Liver (tissue), 9 donors: Measurements from ENCODE around the gene ULBP2. TPM values are rescaled to one million over a fixed set of nuclear protein-coding genes. Genes with fewer than 3 reads are reported as not detected.
"Not testable (repeated sequence)": the region's sequence is repeated elsewhere in the genome, so short reads cannot be mapped to it uniquely, and the experiment has no call there.

Experiments
- DNase-seq: peaks from one replicate; pipeline ENCODE4 v3.0.0-alpha.2; 2017; ENCODE audit warnings: low spot score
- H3K27ac ChIP-seq, 2 donors: one replicate each; pipeline ENCODE4 v1.7.0; 2013; ENCODE audit warnings: inconsistent platforms in 2 of 2, low read length in 2 of 2, control low read depth in 1 of 2, low read depth in 1 of 2, mild to moderate bottlenecking in 1 of 2
- H3K27me3 ChIP-seq, 4 donors: one replicate each; pipeline versions ENCODE4 v1.6.1 to v1.7.0; 2013; ENCODE audit warnings: low read length in 3 of 4, inconsistent platforms in 1 of 4, mild to moderate bottlenecking in 1 of 4, moderate library complexity in 1 of 4; ENCODE audit not compliant: control insufficient read depth in 4 of 4, insufficient read depth in 4 of 4
- H3K36me3 ChIP-seq, 4 donors: one replicate each; pipeline versions ENCODE4 v1.6.1 to v1.7.0; 2013; ENCODE audit warnings: low read length in 3 of 4, mild to moderate bottlenecking in 3 of 4, low read depth in 1 of 4, moderate library complexity in 1 of 4; ENCODE audit not compliant: control insufficient read depth in 4 of 4, insufficient read depth in 3 of 4
- H3K4me1 ChIP-seq, 4 donors: one replicate each; pipeline versions ENCODE4 v1.6.1 to v1.7.0; 2013; ENCODE audit warnings: low read length in 3 of 4, mild to moderate bottlenecking in 3 of 4, moderate library complexity in 1 of 4; ENCODE audit not compliant: control insufficient read depth in 4 of 4, insufficient read depth in 4 of 4
- H3K4me3 ChIP-seq, 3 donors: one replicate each; pipeline versions ENCODE4 v1.6.1 to v1.7.0; 2013; ENCODE audit warnings: low read length in 3 of 3, control low read depth in 1 of 3, low read depth in 1 of 3, mild to moderate bottlenecking in 1 of 3
- H3K9ac ChIP-seq, 2 donors: one replicate each; pipeline ENCODE4 v1.7.0; 2013; ENCODE audit warnings: low read length in 2 of 2, mild to moderate bottlenecking in 2 of 2, moderate library complexity in 2 of 2, control low read depth in 1 of 2, low read depth in 1 of 2
- H3K9me3 ChIP-seq, 4 donors: one replicate each; pipeline versions ENCODE4 v1.6.1 to v1.7.0; 2013; ENCODE audit warnings: low read length in 3 of 4; ENCODE audit not compliant: control insufficient read depth in 4 of 4
- FOXA1 ChIP-seq: IDR thresholded peaks from 2 replicates; pipeline ENCODE4 v1.6.1; 2016; ENCODE audit warnings: antibody characterized with exemption
- GABPA ChIP-seq, 2 donors: IDR thresholded peaks in 1 of 2; conservative IDR thresholded peaks in 1 of 2; 2 replicates each; pipeline ENCODE4 v1.6.1; 2016; ENCODE audit warnings: antibody characterized with exemption in 2 of 2, mild to moderate bottlenecking in 1 of 2, moderate library complexity in 1 of 2
- HNF4A ChIP-seq, 2 donors: conservative IDR thresholded peaks; 2 replicates each; pipeline ENCODE4 v1.6.1; 2016; ENCODE audit warnings: antibody characterized with exemption in 2 of 2, mild to moderate bottlenecking in 2 of 2
- HNF4G ChIP-seq: IDR thresholded peaks from 2 replicates; pipeline ENCODE4 v1.6.1; 2016; ENCODE audit warnings: antibody characterized with exemption
- NR2F2 ChIP-seq: IDR thresholded peaks from 2 replicates; pipeline ENCODE4 v1.6.1; 2016; ENCODE audit warnings: antibody characterized with exemption
- RAD21 ChIP-seq, 2 donors: IDR thresholded peaks; 2 replicates each; pipeline ENCODE4 v1.6.1; 2016; ENCODE audit warnings: antibody characterized with exemption in 2 of 2, mild to moderate bottlenecking in 2 of 2
- TAF1 ChIP-seq: conservative IDR thresholded peaks from 2 replicates; pipeline ENCODE4 v1.6.1; 2016; ENCODE audit warnings: antibody characterized with exemption, mild to moderate bottlenecking
- YY1 ChIP-seq: IDR thresholded peaks from 2 replicates; pipeline ENCODE4 v1.6.1; 2016; ENCODE audit warnings: antibody characterized with exemption, mild to moderate bottlenecking
- WGBS: extraction: QIAGEN DNeasy Blood & Tissue Kit; methylation state at CpG from one replicate; pipeline ENCODE4 v1.1.7; 2013; 5-methylcytosine and 5-hydroxymethylcytosine counted together
- polyA plus RNA-seq, 2 donors: library from polyadenylated mRNA; stranded (reverse) in 1 of 2; unstranded in 1 of 2; fragments of 200-250 nt in 1 of 2; fragments of >200 nt in 1 of 2; fragmentation: Nextera tagmentation in 1 of 2; extraction: Ambion mirVana in 1 of 2; gene quantifications; one replicate each; pipeline versions ENCODE4 v1.2.1 to v1.2.3, GENCODE V29; 2013 to 2015
- total RNA-seq, 2 donors: library from RNA; depleted of rRNA; stranded (reverse); fragments of >200 nt; gene quantifications; one replicate each; pipeline ENCODE4 v1.2.3, GENCODE V29; 2014
- TF ChIP-seq, protein P1 (sequence below): IDR thresholded peaks from 2 replicates; pipeline ENCODE4 v1.6.1; 2016; ENCODE audit warnings: antibody characterized with exemption
- TF ChIP-seq, protein P2 (sequence below): IDR thresholded peaks from 2 replicates; pipeline ENCODE4 v1.6.1; 2016; ENCODE audit warnings: antibody characterized with exemption
- TF ChIP-seq, protein P3 (sequence below): IDR thresholded peaks from 2 replicates; pipeline ENCODE4 v1.6.1; 2016; ENCODE audit warnings: antibody characterized with exemption, mild to moderate bottlenecking
- TF ChIP-seq, protein P4 (sequence below): IDR thresholded peaks from 2 replicates; pipeline ENCODE4 v1.6.1; 2016; ENCODE audit warnings: antibody characterized with exemption
- donor health status: healthy.
- donor health status: healthy.
- donor health status: healthy.
- donor health status: healthy.
- donor health status: healthy.

The ULBP2 gene
- total and polyA plus RNA-seq, 4 donors: 0.14 to 0.27 (median 0.20) TPM

DNA sequence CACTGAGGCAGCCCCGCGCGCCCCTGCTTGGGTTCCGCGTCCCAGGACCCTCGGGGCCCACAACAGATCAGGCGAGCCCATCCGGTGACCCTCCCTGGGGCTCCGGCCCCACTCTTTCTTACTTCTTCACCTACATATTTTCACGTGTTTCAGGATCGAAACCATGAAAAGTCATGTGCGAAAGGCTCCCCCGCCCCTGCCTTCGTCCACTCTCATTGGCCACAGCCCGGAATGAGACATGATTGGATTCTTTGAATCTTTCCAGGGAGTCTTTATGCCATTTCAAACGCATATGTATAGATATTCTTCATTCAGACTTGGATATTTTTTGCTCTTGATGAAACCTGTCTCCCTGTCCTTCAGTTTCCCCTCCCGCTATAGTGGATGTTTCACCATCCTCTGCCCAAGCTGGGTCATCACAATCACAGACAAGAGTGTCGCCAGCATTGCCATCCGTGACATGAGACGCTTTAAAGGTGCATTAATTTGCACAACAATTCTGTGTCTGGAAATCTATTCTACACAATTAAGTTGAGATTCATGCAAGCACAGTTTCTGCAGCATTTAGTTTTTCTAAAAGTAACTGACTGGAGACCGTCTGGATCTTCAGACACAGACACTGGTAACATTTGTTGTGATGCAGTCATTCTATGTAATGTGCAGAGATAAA, 13.3 kb downstream of the ULBP2 start:
- not testable (repeated sequence) for H3K4me3 ChIP-seq, H3K9me3 ChIP-seq, H3K36me3 ChIP-seq, H3K9ac ChIP-seq, H3K4me1 ChIP-seq, H3K27ac ChIP-seq, DNase-seq
- peaks cover 0 to 25% (median 5%) of the 10 kb centered on the region in 4 donors for H3K27me3 ChIP-seq
- WGBS: 15% methylated on average over 13 of the region's 21 CpGs

DNA sequence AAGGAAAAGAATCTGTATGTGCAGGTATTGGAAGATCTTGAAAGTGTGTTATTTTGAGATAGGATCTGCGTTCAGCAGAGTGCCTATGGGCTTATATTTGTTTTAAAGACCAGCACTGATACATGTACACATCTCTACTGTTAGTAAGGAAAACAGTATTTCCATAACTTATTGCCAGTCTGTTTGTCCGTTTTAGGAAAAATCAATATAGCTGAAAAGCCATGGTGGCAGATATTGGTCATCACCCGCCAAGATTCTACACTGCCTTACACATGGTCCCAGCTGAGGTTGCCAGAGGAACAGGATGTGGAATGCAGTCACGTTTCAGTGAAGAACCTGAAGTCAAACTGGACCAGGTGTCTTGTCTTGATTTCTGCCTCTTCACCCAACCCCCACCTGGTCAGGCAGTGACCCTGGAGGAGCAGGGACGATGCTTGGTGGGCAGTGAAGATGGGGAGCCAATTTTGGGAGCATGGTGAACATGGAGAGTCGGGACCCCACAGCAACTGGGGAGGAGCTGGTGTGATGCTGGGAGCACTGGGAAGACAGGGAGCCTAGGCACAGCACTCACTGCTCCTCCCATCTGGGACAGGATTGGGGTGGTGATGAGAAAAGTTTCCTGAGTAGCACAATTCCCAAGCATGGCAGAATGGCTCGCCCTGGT, 14.0 kb downstream of the ULBP2 start:
- not testable (repeated sequence) for DNase-seq

DNA sequence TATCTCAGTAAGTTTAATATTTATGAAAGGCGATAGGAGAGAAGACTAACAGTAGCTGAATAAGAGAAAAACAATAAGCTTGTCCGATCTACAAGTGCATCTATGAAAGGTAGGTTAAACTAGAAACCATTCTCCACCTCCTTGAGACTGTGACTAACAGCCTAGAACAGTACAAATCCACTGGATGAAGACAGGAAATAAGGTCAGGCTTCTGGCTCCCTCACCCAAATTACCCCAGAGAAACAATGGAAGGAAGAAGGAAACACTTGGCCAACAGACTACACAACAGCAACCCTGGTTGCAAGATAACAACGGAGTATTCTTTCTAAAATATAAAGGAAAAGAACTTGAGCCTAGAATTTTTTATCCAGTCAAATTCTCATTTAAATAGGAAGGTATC, 16.3 kb downstream of the ULBP2 start:
- not testable (repeated sequence) for H3K27ac ChIP-seq, DNase-seq, H3K9ac ChIP-seq, H3K36me3 ChIP-seq, H3K9me3 ChIP-seq, H3K4me3 ChIP-seq, H3K4me1 ChIP-seq
- peaks cover 0 to 16% (median 1%) of the 10 kb centered on the region in 4 donors for H3K27me3 ChIP-seq
- 49% methylated on average over 3 of the region's 3 CpGs for WGBS
- peak; percentile 45 for TF ChIP-seq NR2F2

More for the DNA sequence above, 14.0 kb downstream of the ULBP2 start:
- H3K4me1 ChIP-seq, H3K9ac ChIP-seq, H3K4me3 ChIP-seq, H3K36me3 ChIP-seq, H3K9me3 ChIP-seq, H3K27ac ChIP-seq: not testable (repeated sequence)
- WGBS: 26% methylated on average over 7 of the region's 7 CpGs
- H3K27me3 ChIP-seq: peaks cover 0 to 25% (median 5%) of the 10 kb centered on the region in 4 donors

DNA sequence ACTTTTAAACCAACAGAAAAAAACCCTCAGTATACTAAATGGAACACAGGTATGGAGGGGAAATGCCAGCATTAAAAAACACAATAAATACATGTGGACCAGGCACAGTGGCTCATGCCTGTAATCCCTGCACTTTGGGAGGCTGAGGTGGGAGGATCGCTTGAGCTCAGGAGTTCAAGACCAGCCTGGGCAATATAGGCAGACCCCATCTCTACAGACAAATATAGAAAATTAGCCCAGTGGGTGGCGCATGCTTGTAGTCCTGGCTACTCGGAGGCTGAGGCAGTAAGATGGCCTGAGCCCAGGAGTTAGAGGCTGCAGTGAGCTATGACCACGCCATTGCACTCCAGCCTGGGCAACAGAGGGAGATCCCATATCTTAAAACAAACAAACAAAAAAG, 18.0 kb downstream of the ULBP2 start:
- H3K9me3 ChIP-seq, H3K27ac ChIP-seq, H3K9ac ChIP-seq, H3K36me3 ChIP-seq, DNase-seq, H3K4me3 ChIP-seq: not testable (repeated sequence)
- 84% methylated on average over 2 of the region's 4 CpGs for WGBS
- Histone ChIP-seq H3K4me1 (peaks cover 5 to 16% (median 9%) of the 10 kb centered on the region in 4 donors), H3K27me3 (peaks cover 0 to 19% (median 3%) of the 10 kb centered on the region in 4 donors)

DNA sequence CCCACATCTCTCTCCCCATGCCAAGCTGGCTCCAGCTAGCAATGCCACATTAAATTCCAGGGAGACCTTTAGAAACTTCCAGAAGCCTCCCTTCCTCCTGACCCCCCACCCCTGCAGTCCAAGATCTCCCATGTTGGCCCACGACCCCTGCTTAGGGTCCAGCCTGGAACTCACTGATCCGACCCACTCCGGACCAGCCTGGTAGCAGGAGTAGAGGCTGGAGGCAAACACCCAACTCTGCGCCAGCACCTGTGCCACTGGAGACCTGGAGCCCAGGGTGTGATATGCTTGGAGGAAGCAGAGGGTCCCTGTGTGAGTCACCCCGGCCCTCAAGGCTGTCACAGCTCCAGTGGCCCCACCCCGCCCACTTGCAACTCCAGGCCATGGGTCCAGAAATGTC, 18.7 kb downstream of the ULBP2 start:
- DNase-seq: no peak
- H3K4me1 ChIP-seq: peaks cover 5 to 18% (median 9%) of the 10 kb centered on the region in 4 donors
- no peak overlapping the region for H3K4me3 ChIP-seq
- H3K27me3 ChIP-seq: peaks cover 0 to 19% (median 4%) of the 10 kb centered on the region in 4 donors
- H3K27ac ChIP-seq: no peak overlapping the region
- 67% methylated on average over 6 of the region's 6 CpGs for WGBS
- no peaks in the 10 kb centered on the region for H3K36me3 ChIP-seq
- H3K9ac ChIP-seq: no peak overlapping the region
- H3K9me3 ChIP-seq: peaks cover 0 to 8% (median 0%) of the 10 kb centered on the region in 4 donors
- no peak for TF ChIP-seq HNF4A (conservative IDR thresholded peaks at IDR 0.05)
- TF ChIP-seq, protein P1, sequence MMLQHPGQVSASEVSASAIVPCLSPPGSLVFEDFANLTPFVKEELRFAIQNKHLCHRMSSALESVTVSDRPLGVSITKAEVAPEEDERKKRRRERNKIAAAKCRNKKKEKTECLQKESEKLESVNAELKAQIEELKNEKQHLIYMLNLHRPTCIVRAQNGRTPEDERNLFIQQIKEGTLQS: no peak
- TF ChIP-seq, protein P2, sequence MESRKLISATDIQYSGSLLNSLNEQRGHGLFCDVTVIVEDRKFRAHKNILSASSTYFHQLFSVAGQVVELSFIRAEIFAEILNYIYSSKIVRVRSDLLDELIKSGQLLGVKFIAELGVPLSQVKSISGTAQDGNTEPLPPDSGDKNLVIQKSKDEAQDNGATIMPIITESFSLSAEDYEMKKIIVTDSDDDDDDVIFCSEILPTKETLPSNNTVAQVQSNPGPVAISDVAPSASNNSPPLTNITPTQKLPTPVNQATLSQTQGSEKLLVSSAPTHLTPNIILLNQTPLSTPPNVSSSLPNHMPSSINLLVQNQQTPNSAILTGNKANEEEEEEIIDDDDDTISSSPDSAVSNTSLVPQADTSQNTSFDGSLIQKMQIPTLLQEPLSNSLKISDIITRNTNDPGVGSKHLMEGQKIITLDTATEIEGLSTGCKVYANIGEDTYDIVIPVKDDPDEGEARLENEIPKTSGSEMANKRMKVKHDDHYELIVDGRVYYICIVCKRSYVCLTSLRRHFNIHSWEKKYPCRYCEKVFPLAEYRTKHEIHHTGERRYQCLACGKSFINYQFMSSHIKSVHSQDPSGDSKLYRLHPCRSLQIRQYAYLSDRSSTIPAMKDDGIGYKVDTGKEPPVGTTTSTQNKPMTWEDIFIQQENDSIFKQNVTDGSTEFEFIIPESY: no peak
- TF ChIP-seq HNF4G: no peak
- TF ChIP-seq, protein P3, sequence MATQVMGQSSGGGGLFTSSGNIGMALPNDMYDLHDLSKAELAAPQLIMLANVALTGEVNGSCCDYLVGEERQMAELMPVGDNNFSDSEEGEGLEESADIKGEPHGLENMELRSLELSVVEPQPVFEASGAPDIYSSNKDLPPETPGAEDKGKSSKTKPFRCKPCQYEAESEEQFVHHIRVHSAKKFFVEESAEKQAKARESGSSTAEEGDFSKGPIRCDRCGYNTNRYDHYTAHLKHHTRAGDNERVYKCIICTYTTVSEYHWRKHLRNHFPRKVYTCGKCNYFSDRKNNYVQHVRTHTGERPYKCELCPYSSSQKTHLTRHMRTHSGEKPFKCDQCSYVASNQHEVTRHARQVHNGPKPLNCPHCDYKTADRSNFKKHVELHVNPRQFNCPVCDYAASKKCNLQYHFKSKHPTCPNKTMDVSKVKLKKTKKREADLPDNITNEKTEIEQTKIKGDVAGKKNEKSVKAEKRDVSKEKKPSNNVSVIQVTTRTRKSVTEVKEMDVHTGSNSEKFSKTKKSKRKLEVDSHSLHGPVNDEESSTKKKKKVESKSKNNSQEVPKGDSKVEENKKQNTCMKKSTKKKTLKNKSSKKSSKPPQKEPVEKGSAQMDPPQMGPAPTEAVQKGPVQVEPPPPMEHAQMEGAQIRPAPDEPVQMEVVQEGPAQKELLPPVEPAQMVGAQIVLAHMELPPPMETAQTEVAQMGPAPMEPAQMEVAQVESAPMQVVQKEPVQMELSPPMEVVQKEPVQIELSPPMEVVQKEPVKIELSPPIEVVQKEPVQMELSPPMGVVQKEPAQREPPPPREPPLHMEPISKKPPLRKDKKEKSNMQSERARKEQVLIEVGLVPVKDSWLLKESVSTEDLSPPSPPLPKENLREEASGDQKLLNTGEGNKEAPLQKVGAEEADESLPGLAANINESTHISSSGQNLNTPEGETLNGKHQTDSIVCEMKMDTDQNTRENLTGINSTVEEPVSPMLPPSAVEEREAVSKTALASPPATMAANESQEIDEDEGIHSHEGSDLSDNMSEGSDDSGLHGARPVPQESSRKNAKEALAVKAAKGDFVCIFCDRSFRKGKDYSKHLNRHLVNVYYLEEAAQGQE: no peak
- TF ChIP-seq TAF1: no peak
- no peak for TF ChIP-seq YY1
- no peak for TF ChIP-seq GABPA (IDR thresholded peaks at IDR 0.05 in 1 of 2, conservative IDR thresholded peaks at IDR 0.05 in 1 of 2)
- TF ChIP-seq RAD21 (IDR thresholded peaks at IDR 0.05): no peak
- no peak for TF ChIP-seq NR2F2
- TF ChIP-seq, protein P4, sequence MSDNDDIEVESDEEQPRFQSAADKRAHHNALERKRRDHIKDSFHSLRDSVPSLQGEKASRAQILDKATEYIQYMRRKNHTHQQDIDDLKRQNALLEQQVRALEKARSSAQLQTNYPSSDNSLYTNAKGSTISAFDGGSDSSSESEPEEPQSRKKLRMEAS: no peak
- TF ChIP-seq FOXA1: no peak
